K562 (cell line): ENCODE results near the gene ITPR2. TPM values are rescaled to one million over a fixed set of nuclear protein-coding genes. Genes with fewer than 3 reads are reported as not detected.

Experiments used
- ATAC-seq: fragments of 200-7000 bp; cut with Tn5 transposase; 3 replicates; pipeline ENCODE4 v1.9.1; 2020; ENCODE audit warnings: moderate library complexity
- BruUV-seq: library from RNA; stranded (reverse); fragments of 400-500 nt; replicated peaks from 2 replicates; lab custom pipeline; 2021; lab: Mats Ljungman, UMichigan
- CTCF ChIA-PET: fragments of 300-600 bp; formaldehyde crosslinking; extraction: SDS; loops from one replicate; lab custom pipeline; 2021; ENCODE audit warnings: low intra/inter-chr PET ratio; lab: Yijun Ruan, JAX
- POLR2A ChIA-PET: fragments of 300-600, 350-650 bp; sonication (Branson Sonifier 250); formaldehyde crosslinking; extraction: SDS; loops from one replicate; lab custom pipeline; 2021; ENCODE audit warnings: antibody characterized with exemption, inconsistent platforms; lab: Yijun Ruan, JAX
- DNase-seq, 4 experiments: peaks; one replicate each; pipeline versions ENCODE4 v3.0.0 to v3.0.0-alpha.2; 2011 to 2018; ENCODE audit warnings: low spot score in 3 of 4, mixed read lengths in 3 of 4; ENCODE audit errors: extremely low read depth in 1 of 4
- FAIRE-seq: peaks from 2 replicates; lab custom pipeline; 2011; peaks lifted over from hg19 to GRCh38; lab: Jason Lieb, UNC
- H2AFZ ChIP-seq: 2 replicates; pipeline ENCODE4 v1.6.0; 2011; ENCODE audit warnings: low read depth, low read length, control low read depth, inconsistent platforms
- H3K27ac ChIP-seq: fragments of 200-600 bp; 3 replicates; pipeline ENCODE4 v1.8.0; 2011; ENCODE audit warnings: low read depth, mild to moderate bottlenecking, control low read depth, inconsistent platforms, low read length, moderate library complexity, mixed read lengths; ENCODE audit errors: extremely low read depth
- H3K27me3 ChIP-seq, 2 experiments: fragments of 300-600 bp in 1 of 2; 2 replicates in 1 of 2; 3 replicates in 1 of 2; pipeline versions ENCODE4 v1.6.0 to v1.8.0; 2011; ENCODE audit warnings: inconsistent platforms in 2 of 2, low read length in 2 of 2, mild to moderate bottlenecking in 1 of 2, mixed read lengths in 1 of 2, moderate library complexity in 1 of 2; ENCODE audit not compliant: control insufficient read depth in 2 of 2, insufficient read depth in 2 of 2
- H3K36me3 ChIP-seq: fragments of 300-600 bp; 3 replicates; pipeline ENCODE4 v1.8.0; 2011; ENCODE audit warnings: mild to moderate bottlenecking, low read length, inconsistent platforms; ENCODE audit not compliant: control insufficient read depth, insufficient read depth
- H3K4me1 ChIP-seq, 2 experiments: fragments of 200-600 bp in 1 of 2; replicated peaks in 1 of 2; 2 replicates in 1 of 2; 3 replicates in 1 of 2; pipeline versions ENCODE4 v1.5.1 to v1.8.0; 2011; ENCODE audit warnings: inconsistent platforms in 2 of 2, low read length in 2 of 2, mild to moderate bottlenecking in 1 of 2, mixed read lengths in 1 of 2, moderate library complexity in 1 of 2; ENCODE audit not compliant: control insufficient read depth in 2 of 2, insufficient read depth in 2 of 2
- H3K4me2 ChIP-seq: 2 replicates; pipeline ENCODE4 v1.6.1; 2011; ENCODE audit warnings: low read length, control low read depth, inconsistent platforms, mixed read lengths; ENCODE audit not compliant: insufficient read depth
- H3K4me3 ChIP-seq: fragments of 200-600 bp; sonication (generic), shearing (Covaris generic); 2 replicates; pipeline ENCODE4 v1.5.1; 2016; ENCODE audit warnings: control low read depth, inconsistent platforms
- H3K79me2 ChIP-seq: fragments of 200-600 bp; 3 replicates; pipeline ENCODE4 v1.8.0; 2011; ENCODE audit warnings: low read length, inconsistent platforms; ENCODE audit not compliant: control insufficient read depth, insufficient read depth
- H3K9ac ChIP-seq, 2 experiments: 2 replicates each; pipeline versions ENCODE4 v1.6.0 to v1.6.1; 2011; ENCODE audit warnings: low read depth in 2 of 2, low read length in 2 of 2, control low read depth in 1 of 2, inconsistent platforms in 1 of 2, mild to moderate bottlenecking in 1 of 2, mixed read lengths in 1 of 2; ENCODE audit not compliant: insufficient read depth in 1 of 2
- H3K9me1 ChIP-seq: one replicate; pipeline ENCODE4 v1.6.0; 2011; ENCODE audit warnings: inconsistent platforms, mild to moderate bottlenecking, low read length, moderate library complexity; ENCODE audit not compliant: control insufficient read depth, insufficient read depth
- H3K9me3 ChIP-seq: replicated peaks from 2 replicates; pipeline ENCODE4 v1.5.1; 2011; ENCODE audit warnings: low read depth, low read length, inconsistent platforms; ENCODE audit not compliant: control insufficient read depth, insufficient read depth
- H4K20me1 ChIP-seq: replicated peaks from 2 replicates; pipeline ENCODE4 v1.6.1; 2011; ENCODE audit warnings: low read length, inconsistent platforms, mixed read lengths; ENCODE audit not compliant: control insufficient read depth, insufficient read depth
- ILF3 ChIP-seq: fragments of 450-650 bp; IDR thresholded peaks from 2 replicates; pipeline ENCODE4 v1.6.1; 2018; ENCODE audit warnings: antibody characterized with exemption, mild to moderate bottlenecking, moderate library complexity, borderline replicate concordance
- MITF ChIP-seq: IDR thresholded peaks from 2 replicates; pipeline ENCODE4 v1.6.1; 2014; ENCODE audit warnings: antibody characterized with exemption
- NELFE ChIP-seq: IDR thresholded peaks from 2 replicates; pipeline ENCODE4 v1.6.1; 2011; ENCODE audit warnings: mild to moderate bottlenecking; ENCODE audit not compliant: insufficient read depth, insufficient read length
- NFRKB ChIP-seq: fragments of 450-650 bp; IDR thresholded peaks from 2 replicates; pipeline ENCODE4 v1.6.1; 2016; ENCODE audit warnings: low read depth
- SREBF2 ChIP-seq: sonication (generic); formaldehyde crosslinking; IDR thresholded peaks from 2 replicates; pipeline ENCODE4 v1.4.0; 2020; ENCODE audit warnings: mild to moderate bottlenecking, missing genetic modification reagents
- ZNF23 ChIP-seq: fragments of 250-450 bp; sonication (Bioruptor Pico); IDR thresholded peaks from 2 replicates; pipeline ENCODE4 v1.4.0; 2020; ENCODE audit warnings: mild to moderate bottlenecking
- WGBS: fragments of 100-300 bp; shearing (Covaris generic); methylation state at CpG from one replicate; pipeline ENCODE4 v1.1.6; 2016; ENCODE audit warnings: low coverage, mixed read lengths; ENCODE audit not compliant: insufficient coverage; ENCODE audit errors: missing lambda C conversion rate; 5-methylcytosine and 5-hydroxymethylcytosine counted together
- in situ Hi-C: fragments of 300-500 bp; cut with MboI; formaldehyde crosslinking; loops from 4 replicates; pipeline ENCODE4 v1.15.0; 2018; ENCODE audit warnings: inconsistent platforms, mixed read lengths
- intact Hi-C: fragments of 100-400 bp; cut with micrococcal nuclease; formaldehyde crosslinking; loops from 2 replicates; pipeline ENCODE4 v1.14.2; 2022
- polyA plus RNA-seq, 8 experiments: library from polyadenylated mRNA; depleted of rRNA in 4 of 8; stranded (reverse) in 5 of 8; unstranded in 3 of 8; fragments of >200 nt; fragmentation: Nextera tagmentation in 2 of 8; fragmentation: Illumina TruSeq in 1 of 8; extraction: Ambion mirVana in 2 of 8; extraction: Trizol in 1 of 8; gene quantifications; 2 replicates each; pipeline versions ENCODE4 v1.2.1 to v1.2.3, GENCODE V29; 2011 to 2014; ENCODE audit warnings: inconsistent platforms in 1 of 8, missing spikeins in 1 of 8
- total RNA-seq, 7 experiments: library from RNA; depleted of rRNA in 6 of 7; stranded (reverse); fragments of >200 nt in 6 of 7; fragmentation: Illumina TruSeq in 2 of 7; extraction: Trizol in 2 of 7; gene quantifications; 2 replicates each; pipeline versions ENCODE4 v1.2.1 to v1.2.3, GENCODE V29; 2011 to 2021; ENCODE audit warnings: low replicate concordance in 1 of 7

ITPR2 gene
- total and polyA plus RNA-seq, 9 of the 15 experiments (the other 6 are each of a cell fraction or from before 2014, with no cell fraction given) = 0.21 to 3.3 (median 0.95) TPM

GRCh38 chr12:26389343-26389742 is 443.7 kb downstream of the ITPR2 start:
- Histone ChIP-seq H4K20me1 (no peaks in the 10 kb centered on the region), H3K9me3 (no peaks in the 10 kb centered on the region), H3K27me3 (no peaks in the 10 kb centered on the region), H3K27ac (no peak overlapping the region), H3K4me2 (no peak overlapping the region), H3K4me1 (no peaks in the 10 kb centered on the region), H3K4me3 (no peak overlapping the region), H2AFZ (no peak overlapping the region), H3K79me2 (no peaks in the 10 kb centered on the region), H3K9ac (no peak overlapping the region), H3K36me3 (no peaks in the 10 kb centered on the region), H3K9me1 (no peaks in the 10 kb centered on the region)
- WGBS = 0% methylated on average over 1 of the region's 1 CpG
- DNase-seq (no peak), FAIRE-seq (no peak), ATAC-seq (no peak)
- intact Hi-C loops (no loop called here), in situ Hi-C loops (no loop called here)
- CTCF ChIA-PET = interaction anchor here (0.6 kb wide), 1 partner anchor 313 kb away, joined by 3 read pairs; no protein-coding TSS in a partner anchor
- TF ChIP-seq MITF (no peak), ILF3 (no peak), NFRKB (no peak), ZNF23 (CRISPR knock-in tag) (no peak), NELFE (no peak), SREBF2 (CRISPR knock-in tag) (no peak)
- POLR2A ChIA-PET = no interaction called here
- BruUV-seq = no TSS peak
